OCI-LY3 (cell line): Measurements from ENCODE around the gene TMEM200B.

Source experiments
- H2AFZ ChIP-seq: fragments of 200-600, 300-600 bp; shearing (Covaris generic); 2 replicates; pipeline ENCODE4 v1.6.0; 2014; ENCODE audit warnings: antibody characterized with exemption, low read depth, low read length
- H3K27ac ChIP-seq: fragments of 200-600, 300-600 bp; sonication (generic); 2 replicates; pipeline ENCODE4 v1.5.1; 2014; ENCODE audit warnings: mild to moderate bottlenecking, low read length, moderate library complexity, mixed read lengths
- H3K27me3 ChIP-seq: fragments of 200-600, 300-600 bp; sonication (generic); 2 replicates; pipeline ENCODE4 v1.6.1; 2014; ENCODE audit warnings: low read depth, low read length, mixed read lengths
- H3K36me3 ChIP-seq: fragments of 200-600, 300-600 bp; sonication (generic); replicated peaks from 2 replicates; pipeline ENCODE3; 2014; ENCODE audit warnings: low read depth, low read length, mixed read lengths
- H3K4me1 ChIP-seq: fragments of 300-600, 200-600 bp; sonication (generic); 2 replicates; pipeline ENCODE4 v1.6.1; 2014; ENCODE audit warnings: low read length, mixed read lengths
- H3K4me2 ChIP-seq: fragments of 200-600, 300-600 bp; sonication (generic); 2 replicates; pipeline ENCODE4 v1.6.1; 2014; ENCODE audit warnings: low read length, mixed read lengths
- H3K4me3 ChIP-seq: fragments of 300-600, 200-600 bp; sonication (generic); 2 replicates; pipeline ENCODE4 v1.5.1; 2014; ENCODE audit warnings: antibody characterized with exemption, mild to moderate bottlenecking, low read length, moderate library complexity
- H3K79me2 ChIP-seq: fragments of 300-600, 200-600 bp; shearing (Covaris generic); 2 replicates; pipeline ENCODE4 v1.6.1; 2014; ENCODE audit warnings: mild to moderate bottlenecking, low read length, mixed read lengths
- H3K9ac ChIP-seq: fragments of 300-600, 200-600 bp; shearing (Covaris generic); 2 replicates; pipeline ENCODE4 v1.6.0; 2014; ENCODE audit warnings: mild to moderate bottlenecking, low read length, moderate library complexity
- H3K9me3 ChIP-seq: fragments of 200-600, 300-600 bp; shearing (Covaris generic); 2 replicates; pipeline ENCODE4 v1.6.1; 2014; ENCODE audit warnings: low read length, mixed read lengths; ENCODE audit not compliant: insufficient read depth
- H4K20me1 ChIP-seq: fragments of 200-600, 300-600 bp; sonication (generic); 2 replicates; pipeline ENCODE4 v1.6.1; 2016; ENCODE audit warnings: low read length, mixed read lengths; ENCODE audit not compliant: insufficient read depth
- CTCF ChIP-seq: fragments of 200-600, 300-600 bp; sonication (generic); IDR thresholded peaks from 2 replicates; pipeline ENCODE4 v1.5.1; 2014; ENCODE audit warnings: antibody characterized with exemption, low read length, low read depth
- EZH2phosphoT487 ChIP-seq: fragments of 200-600 bp; shearing (Covaris generic); IDR thresholded peaks from 2 replicates; pipeline ENCODE4 v1.6.1; 2018; ENCODE audit warnings: antibody characterized with exemption, mixed run types, low read depth

TMEM200B gene

GRCh38 chr1:29124366-29125236 is 898 bp upstream of the TMEM200B start:
- no peak overlapping the region for H3K27ac ChIP-seq
- H3K27me3 ChIP-seq = no peaks in the 10 kb centered on the region
- H3K36me3 ChIP-seq = no peaks in the 10 kb centered on the region
- no peaks in the 10 kb centered on the region for H4K20me1 ChIP-seq
- H3K9me3 ChIP-seq = no peaks in the 10 kb centered on the region
- H3K4me1 ChIP-seq = no peaks in the 10 kb centered on the region
- peak overlapping the region; percentile 76 for H2AFZ ChIP-seq
- H3K79me2 ChIP-seq = no peaks in the 10 kb centered on the region
- peak overlapping the region; percentile 94 for H3K4me3 ChIP-seq
- peak overlapping the region; percentile 63 for H3K9ac ChIP-seq
- H3K4me2 ChIP-seq = peak overlapping the region; percentile 87
- TF ChIP-seq CTCF = no peak
- no peak for TF ChIP-seq EZH2phosphoT487

GRCh38 chr1:29123053-29123886 is 433 bp downstream of the TMEM200B start:
- no peak overlapping the region for H3K4me3 ChIP-seq
- H3K27ac ChIP-seq = no peak overlapping the region
- no peaks in the 10 kb centered on the region for H3K27me3 ChIP-seq
- H2AFZ ChIP-seq = no peak overlapping the region
- no peaks in the 10 kb centered on the region for H4K20me1 ChIP-seq
- H3K4me1 ChIP-seq = no peaks in the 10 kb centered on the region
- H3K79me2 ChIP-seq = no peaks in the 10 kb centered on the region
- TF ChIP-seq EZH2phosphoT487 = no peak
- no peak for TF ChIP-seq CTCF
- H3K9me3 ChIP-seq = no peaks in the 10 kb centered on the region
- H3K9ac ChIP-seq = no peak overlapping the region
- H3K36me3 ChIP-seq = no peaks in the 10 kb centered on the region
- no peak overlapping the region for H3K4me2 ChIP-seq

- H3K4me3 ChIP-seq = no peak overlapping the region
- no peaks in the 10 kb centered on the region for H3K79me2 ChIP-seq
- H3K36me3 ChIP-seq = no peaks in the 10 kb centered on the region
- no peak overlapping the region for H2AFZ ChIP-seq
- no peaks in the 10 kb centered on the region for H4K20me1 ChIP-seq
- no peaks in the 10 kb centered on the region for H3K27me3 ChIP-seq
- TF ChIP-seq CTCF (no peak), EZH2phosphoT487 (no peak)
- H3K9ac ChIP-seq = no peak overlapping the region
- no peaks in the 10 kb centered on the region for H3K9me3 ChIP-seq
- H3K4me2 ChIP-seq = no peak overlapping the region
- H3K27ac ChIP-seq = no peak overlapping the region
- H3K4me1 ChIP-seq = no peaks in the 10 kb centered on the region
These were observed 1.0 kb downstream of the TMEM200B start for GRCh38 chr1:29122682-29123052.

- Histone ChIP-seq H2AFZ (no peak overlapping the region), H3K79me2 (no peaks in the 10 kb centered on the region), H3K4me3 (no peak overlapping the region), H3K27me3 (no peaks in the 10 kb centered on the region), H3K4me1 (no peaks in the 10 kb centered on the region), H3K4me2 (no peak overlapping the region), H3K9me3 (no peaks in the 10 kb centered on the region), H3K9ac (no peak overlapping the region), H3K27ac (no peak overlapping the region), H4K20me1 (no peaks in the 10 kb centered on the region), H3K36me3 (no peaks in the 10 kb centered on the region)
- TF ChIP-seq EZH2phosphoT487 (no peak), CTCF (no peak)
These were observed 1.6 kb downstream of the TMEM200B start for GRCh38 chr1:29121936-29122681.
